ENCODE results near the gene IPO4. TPM values are rescaled to one million over a fixed set of nuclear protein-coding genes. Genes with fewer than 3 reads are reported as not detected.

The IPO4 gene
- total RNA-seq, 1 donor from 2014 or later: 85.4 TPM

DNA sequence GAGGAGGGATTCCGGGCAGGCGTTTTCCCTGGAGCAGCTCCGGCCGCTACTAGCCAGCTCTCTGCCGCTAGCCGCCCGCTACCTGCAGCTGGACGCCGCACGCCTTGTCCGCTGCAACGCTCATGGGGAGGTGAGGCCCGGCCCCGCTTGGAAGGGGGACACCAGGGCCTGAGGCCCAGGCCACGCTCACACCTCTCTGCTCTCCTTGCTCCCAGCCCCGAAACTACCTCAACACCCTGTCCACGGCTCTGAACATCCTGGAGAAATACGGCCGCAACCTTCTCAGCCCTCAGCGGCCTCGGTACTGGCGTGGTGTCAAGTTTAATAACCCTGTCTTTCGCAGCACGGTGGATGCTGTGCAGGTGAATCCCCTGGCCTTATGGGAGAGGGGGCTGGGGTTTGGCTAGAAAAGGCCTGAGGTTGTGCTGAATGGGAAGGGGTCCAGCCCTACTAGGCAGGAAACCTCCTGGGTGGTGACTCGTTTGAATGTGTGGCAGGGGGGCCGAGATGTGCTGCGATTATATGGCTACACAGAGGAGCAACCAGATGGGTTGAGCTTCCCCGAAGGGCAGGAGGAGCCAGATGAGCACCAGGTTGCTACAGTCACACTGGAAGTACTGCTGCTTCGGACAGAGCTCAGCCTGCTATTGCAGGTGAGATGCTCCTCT, 40.7 kb downstream of the IPO4 start:
- DNase-seq (ENCODE audit: low read depth): no peak

DNA sequence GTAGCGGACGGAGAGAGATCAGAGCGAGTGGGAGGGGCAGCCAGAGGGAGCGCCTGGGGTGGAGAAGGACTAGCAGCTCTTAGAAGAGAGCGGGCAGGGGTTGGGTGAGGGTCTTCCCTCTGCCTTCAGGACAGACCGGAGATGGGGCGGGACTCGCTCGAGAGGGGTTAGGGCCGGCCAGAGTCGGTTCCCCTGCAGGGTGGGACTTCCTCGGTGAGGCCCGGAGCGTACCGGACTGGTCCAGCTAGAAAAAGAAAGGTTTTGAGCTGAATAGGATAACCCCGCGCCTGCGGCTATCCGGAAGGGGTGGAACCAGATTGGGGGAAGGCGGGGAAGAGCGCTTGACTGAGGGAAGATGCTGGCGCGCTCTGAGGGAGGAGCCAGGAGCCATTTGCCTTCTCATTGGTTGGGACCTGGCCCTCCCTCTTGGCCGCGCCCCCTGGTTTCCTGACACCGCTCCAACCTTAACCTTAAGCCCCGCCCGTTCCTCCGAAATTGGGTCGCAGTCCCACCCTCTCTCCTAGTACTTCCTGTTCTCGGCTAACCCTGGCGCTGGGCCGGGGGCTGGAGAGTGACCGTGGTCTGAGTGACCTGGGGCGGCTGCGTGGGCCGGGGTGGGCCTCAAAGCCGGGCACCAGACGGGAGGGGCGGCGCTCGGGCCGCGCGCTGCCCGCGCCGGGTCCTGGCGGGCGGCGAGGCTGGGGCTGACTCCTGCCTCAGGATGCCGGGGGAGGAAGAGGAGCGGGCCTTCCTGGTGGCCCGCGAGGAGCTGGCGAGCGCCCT, 41.4 kb downstream of the IPO4 start, which contains the start of gene RNF31:
RNF31 (plus strand) TSS at position 521 of the 783 bp plus-strand sequence; CDS start at position 722, 201 bp downstream.
- DNase-seq (ENCODE audit: low read depth): peak; percentile 99

DNA sequence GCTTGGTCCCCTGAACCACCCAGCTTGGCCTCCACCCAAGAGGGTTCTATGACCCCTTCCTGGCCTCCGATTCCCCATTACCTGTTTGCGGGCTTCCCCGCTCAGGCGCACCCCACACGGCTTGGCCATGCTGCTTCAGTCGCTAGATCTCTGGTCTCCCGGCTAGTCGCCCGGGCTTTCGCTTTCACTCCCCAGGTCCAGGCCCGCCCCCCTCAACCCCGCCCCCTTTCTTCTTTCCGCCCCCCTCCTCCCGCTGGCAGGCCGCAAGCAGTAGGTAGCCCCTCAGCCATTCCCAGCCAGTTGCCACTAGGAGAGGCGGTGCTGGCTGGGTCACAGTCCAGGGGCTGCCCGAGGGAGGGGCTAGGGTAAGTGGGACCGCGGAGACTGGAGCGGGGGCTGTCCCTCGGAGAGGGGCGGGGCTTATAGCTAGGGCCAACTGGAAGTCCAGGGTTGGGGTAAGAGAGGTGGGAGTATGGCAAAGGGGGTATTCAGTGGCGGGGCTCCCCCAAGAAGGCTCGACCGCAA, 42.1 kb downstream of the IPO4 start, which contains the start of gene PSME2:
PSME2 (minus strand) TSS at position 158 of the 525 bp plus-strand sequence; CDS start at position 129, 29 bp downstream.
- peak; percentile 99 for DNase-seq (ENCODE audit: low read depth)

DNA sequence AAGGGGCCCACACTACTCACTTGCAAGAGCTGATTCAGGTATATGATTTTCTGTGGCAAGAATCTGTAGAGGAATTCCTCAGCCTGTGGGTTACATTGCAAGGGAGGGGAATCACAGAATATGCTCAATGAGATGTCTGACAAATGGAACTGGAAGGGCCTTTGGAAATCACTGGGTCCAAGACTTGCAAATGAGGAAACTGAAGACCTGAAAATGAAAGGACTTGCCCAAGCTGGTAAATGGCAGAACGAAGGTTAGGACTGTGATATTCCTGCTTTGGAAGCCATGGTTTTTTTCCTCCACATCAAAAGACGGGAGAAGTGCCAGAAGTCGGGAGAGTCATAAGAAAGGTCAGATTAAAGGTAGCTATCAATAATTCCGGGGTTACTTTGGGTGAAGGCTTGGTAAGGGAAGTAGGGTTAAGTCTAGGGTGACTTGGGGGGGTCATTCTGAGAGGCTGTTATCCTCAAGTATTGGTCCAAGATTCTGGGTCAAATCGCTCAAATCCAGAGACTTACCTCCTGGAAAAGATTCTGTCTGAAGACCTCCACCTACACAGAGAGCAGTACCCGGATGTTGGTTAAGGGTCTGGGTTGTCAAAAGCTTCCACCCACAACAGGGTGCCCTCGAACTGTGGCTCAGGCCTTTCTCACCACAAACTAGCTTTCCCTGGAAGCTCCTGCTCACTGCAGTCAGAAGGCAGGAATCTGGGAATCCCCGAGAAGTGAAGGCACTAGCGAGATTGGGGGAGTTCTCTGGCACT, 42.7 kb downstream of the IPO4 start:
- no peak for DNase-seq (ENCODE audit: low read depth)

DNA sequence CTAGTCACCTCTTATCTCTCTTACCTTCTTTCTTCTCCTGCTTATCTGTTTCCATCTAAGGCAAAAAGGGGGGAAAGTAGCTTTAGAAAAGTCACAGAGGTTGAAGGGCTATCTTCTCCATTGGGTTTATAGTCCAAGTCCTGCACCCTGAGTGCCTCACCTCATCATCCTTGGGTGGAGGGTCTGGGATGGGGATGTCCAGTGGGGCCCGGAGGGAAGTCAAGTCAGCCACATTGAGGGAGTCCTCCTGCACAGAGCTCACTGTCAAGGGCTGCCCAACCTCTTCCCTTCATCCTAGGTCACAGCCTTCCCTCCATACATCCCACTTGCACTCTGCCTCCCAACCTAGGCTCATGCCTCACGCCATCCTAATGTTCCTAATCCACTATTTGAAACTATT, 43.4 kb downstream of the IPO4 start:
- DNase-seq (ENCODE audit: low read depth): no peak

DNA sequence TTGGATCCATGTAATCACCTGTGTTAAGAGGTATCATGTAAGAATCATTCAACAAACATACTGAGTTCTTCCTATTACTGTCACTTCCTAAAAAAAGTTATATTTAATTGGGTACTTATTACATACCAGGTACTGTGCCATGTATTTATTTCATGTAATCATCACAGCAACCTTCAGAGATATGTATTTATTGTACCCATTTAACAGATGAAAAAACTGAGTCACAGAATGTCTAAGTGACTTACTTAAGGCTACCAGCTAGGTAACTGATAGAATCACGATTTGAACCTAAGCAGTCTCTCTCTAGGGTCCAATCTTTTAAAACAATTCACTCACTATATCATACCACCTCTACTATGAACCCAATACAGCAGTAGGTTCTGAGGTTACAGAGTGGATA, 44.2 kb downstream of the IPO4 start:
- no peak for DNase-seq (ENCODE audit: low read depth)

DNA sequence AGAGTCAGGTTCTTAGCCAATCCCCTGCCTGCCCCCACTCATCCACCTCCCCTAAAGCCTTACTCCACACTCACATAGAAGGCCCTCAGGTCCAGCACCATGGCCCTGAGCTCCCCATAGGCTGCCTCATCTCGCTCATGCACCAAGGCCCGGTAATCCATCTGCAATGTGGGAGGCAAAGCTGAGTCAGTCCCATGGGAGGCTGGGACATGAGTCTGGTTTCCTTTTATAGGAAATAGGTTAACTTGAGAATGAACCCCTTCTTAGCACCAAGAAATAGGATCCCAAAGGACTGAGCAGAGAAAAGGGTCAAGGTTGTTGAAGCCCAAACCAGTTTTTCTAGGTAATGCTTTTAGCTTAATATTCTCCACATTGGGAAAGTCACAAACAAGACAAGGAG, 45.1 kb downstream of the IPO4 start:
- peak; percentile 57 for DNase-seq (ENCODE audit: low read depth)

DNA sequence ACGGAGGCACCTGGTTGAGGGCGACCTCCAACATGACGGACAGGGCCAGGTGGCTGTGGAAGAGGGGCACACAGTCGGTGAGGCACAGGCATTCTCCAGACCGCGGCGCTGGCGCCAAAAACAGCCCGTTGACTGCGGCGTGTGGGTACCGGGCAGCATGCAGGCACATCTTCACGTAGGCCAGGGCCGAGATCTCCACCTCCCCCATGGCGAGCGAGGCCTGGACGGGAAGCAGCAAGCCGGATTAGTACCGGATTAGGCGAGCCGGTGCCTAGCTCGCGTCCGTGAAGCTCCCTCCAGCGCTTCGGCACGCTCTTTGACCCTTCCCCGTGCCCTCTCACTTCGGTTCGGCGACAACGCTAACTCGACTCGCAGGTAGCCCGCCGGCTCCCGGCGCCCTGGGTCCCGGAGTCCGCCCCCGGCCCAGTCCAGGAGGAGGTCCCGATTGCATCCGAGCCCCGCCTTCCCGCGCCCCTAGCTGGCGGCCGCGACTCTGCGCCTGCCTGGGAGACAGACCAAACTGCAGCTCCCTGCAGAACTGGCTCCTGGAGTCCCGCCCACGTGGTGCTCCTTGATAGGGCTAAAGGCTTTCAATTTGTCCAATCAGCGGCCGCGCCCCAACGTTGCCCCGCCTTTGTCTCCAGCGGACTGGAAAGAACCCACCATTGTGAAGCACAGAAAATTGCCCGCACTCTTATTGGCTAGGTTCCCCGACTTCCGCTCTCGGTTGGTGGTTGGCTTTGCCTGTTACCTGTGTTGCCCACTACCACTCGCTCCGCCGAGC, 47.3 kb downstream of the IPO4 start, which contains the start of gene EMC9:
EMC9 (minus strand) TSS at position 495 of the 784 bp plus-strand sequence; CDS start at position 208, 287 bp downstream.
- DNase-seq (ENCODE audit: low read depth): peak; percentile 100

DNA sequence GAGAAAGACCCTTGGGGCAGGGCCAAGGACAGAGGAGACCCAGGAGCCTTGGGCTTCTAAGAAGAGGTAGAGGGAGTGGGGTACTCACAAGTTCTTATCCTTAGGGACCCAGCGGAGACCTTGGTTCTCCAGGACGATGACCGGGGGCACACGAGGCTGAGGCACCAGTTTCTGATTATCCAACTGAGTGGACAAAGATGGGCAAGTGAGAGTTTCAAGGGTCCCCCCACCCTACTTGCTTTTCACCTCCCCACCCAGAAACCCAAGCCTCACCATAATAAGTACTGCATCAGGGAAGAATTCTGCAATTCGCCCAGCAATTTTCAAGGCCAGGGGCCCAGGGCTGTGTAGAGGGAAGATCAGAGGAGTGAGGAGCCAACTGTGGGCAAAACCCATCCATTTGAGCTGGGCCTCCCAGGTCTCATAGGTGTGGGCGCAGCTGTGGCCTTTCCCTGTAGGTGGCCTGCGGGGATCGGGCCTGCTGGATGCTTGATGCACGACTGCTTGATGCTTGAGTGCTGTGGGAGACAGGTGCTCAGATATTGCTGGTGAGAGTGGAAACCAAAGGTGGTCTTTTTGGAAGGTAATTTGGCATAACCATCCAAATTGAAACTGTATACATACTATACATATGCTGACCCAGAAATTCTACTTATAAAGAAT, 49.2 kb downstream of the IPO4 start:
- DNase-seq (ENCODE audit: low read depth): no peak

DNA sequence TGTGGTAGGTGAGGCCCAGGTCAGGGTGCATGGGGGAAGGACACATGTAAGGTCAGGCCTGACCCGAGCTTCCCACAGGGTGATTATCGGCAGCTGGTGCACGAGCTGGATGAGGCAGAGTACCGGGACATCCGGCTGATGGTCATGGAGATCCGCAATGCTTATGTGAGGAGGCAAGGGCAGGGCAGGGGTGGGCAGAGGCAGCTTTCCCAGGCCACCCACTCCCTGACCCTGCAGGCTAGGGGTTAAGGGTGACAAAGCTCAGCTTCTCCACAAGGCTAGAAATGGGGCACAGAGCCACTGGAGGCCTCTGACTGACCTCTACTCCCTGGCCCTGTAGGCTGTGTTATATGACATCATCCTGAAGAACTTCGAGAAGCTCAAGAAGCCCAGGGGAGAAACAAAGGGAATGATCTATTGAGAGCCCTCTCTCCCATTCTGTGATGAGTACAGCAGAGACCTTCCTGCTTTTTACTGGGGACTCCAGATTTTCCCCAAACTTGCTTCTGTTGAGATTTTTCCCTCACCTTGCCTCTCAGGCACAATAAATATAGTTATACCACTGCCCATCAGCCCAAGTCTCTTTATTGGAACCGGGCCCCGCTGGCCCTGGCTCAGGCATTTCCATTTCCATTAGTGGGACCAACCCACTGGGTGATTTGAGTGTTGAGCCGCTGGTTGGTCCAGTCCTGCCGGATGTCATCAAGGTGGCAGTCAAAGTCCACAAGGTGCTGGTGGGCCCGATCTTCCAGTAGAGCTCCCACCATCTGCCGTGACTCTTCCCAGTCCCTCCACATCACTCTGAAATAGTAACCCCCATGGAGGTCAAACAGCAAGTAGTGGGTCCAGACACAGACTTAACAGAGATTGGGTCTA, 50.0 kb downstream of the IPO4 start:
- DNase-seq (ENCODE audit: low read depth): no peak

DNA sequence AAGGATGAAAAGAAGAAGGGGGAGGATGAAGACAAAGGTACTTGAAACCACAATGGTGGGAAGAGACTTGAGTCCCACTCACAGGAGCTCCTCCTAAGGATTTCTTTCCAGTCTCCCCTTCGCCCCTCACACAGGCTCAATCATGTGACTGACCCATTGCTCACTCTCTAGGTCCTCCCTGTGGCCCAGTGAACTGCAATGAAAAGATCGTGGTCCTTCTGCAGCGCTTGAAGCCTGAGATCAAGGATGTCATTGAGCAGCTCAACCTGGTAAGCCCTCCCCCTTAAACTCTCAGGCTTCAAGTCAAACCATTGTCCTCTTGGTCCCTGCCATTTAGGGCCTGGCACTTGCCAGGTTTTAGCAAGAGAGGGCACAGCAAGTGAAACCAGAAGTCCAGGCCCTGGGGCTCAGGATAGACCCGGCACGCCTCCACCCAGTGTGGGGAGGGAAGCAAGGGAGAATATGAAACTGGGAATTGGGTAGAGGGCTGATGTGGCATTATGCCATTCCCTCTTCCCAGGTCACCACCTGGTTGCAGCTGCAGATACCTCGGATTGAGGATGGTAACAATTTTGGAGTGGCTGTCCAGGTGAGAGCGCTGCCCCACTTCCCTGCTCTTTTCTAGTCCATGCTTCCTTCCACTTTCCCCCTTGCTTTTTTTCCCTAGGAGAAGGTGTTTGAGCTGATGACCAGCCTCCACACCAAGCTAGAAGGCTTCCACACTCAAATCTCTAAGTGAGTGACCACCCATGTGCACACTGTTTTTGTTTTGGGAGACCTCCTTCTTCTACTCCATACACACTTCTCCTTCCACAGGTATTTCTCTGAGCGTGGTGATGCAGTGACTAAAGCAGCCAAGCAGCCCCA, 50.9 kb downstream of the IPO4 start:
- no peak for DNase-seq (ENCODE audit: low read depth)

DNA sequence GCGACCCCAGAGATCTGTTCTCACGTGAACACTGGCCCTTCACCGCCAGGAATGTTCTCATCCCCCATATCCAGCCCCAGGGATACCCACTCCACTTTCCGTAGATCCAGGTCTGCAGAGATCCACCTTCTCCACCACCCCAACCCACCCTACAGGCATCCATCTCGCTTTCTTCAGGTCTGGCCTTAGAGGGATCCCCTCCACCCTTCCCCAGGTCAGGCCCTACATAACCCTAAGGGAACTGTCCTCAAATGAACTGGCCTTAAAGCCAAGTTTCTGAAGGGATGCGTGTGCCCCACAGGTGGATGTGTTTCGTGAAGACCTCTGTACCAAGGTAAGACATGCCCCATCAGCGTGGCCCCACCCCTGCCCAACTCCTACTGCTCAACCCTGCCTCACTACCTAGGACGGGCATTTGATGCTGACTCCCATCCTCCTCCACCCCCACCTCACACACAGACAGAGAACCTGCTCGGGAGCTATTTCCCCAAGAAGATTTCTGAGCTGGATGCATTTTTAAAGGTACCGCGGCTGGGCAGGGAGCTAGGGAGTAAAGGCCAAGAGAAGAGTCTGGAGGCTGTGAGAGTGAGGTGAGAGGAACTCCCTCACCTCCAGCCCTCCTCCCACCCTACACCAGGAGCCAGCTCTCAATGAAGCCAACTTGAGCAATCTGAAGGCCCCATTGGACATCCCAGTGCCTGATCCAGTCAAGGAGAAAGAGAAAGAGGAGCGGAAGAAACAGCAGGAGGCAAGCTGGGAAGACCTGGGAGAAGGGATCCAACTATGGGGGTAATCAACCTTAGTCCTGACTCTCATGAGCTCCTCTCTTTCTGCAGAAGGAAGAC, 51.7 kb downstream of the IPO4 start:
- DNase-seq (ENCODE audit: low read depth): no peak

DNA sequence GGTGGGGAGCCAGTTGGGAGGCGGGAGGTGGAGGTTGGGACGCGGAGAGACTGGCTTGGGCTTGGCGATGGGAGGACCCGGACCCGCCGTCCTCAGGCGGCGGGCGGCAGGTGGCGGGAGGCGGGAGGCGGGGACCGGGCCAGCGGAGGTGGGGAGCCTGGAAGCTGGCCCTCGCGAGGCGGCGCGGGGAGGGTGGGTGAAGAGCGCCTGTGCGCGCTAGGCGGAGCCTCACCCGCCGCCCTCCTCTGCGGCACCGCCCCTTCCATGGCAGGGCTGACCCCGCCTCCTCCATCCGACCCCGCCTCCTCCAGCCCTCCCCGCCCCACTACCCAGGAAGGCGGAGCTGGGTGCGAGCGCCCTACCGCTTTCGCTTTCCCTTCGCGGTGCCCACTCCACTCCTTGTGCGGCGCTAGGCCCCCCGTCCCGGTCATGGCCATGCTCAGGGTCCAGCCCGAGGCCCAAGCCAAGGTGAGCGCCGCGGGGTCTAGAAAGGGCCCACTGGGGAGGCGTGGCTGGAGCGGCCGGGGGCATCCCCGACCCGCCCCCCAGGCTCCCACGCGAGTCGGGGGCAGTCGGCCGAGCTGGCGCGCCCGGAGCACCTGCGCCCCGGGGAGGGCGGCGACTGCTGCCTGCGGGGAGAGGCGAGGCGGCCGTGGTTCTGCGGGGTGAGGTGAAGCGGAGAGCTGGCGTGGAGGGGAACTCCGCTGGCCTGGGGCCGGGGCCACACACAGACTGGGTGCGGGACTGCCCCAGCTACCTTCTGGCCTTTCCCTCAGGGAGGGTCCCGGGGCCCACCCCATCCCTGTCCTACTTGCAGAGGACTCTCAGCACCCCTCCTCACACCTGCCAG, 52.6 kb downstream of the IPO4 start, which contains the start of gene PSME1:
PSME1 (plus strand) TSS at position 361 of the 850 bp plus-strand sequence; CDS start at position 430, 69 bp downstream.
- DNase-seq (ENCODE audit: low read depth): peak; percentile 91

DNA sequence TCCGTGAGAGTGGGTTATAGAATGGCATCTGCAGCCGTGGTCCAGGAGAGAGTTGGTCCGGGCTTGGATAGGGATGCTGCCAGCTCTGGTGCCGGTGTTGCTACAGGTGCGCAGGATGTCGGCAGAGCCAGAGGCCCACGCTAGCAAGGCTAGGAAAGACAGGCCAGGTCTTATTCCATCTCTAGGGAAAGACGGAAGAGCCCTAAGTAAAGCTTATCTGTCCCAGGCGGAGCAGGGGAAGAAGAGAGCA, 53.1 kb downstream of the IPO4 start:
- peak; percentile 44 for DNase-seq (ENCODE audit: low read depth)

DNA sequence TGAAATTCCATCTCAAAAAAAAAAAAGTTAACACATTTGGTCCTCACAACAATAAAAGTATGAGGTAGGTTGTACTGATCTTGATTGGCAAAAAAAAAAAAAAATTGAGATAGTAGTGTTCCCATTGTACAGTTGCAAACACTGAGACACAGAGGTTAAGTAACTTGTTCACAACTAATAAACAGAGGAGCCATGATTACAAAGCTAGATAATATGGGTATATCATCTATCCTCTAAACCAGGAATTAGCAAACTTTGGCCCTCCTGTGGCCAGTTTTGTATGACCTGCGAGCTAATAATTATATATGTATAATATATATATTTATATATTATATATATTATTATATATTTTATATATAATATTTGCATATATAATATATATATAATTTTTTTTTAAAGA, 54.9 kb downstream of the IPO4 start:
- no peak for DNase-seq (ENCODE audit: low read depth)

DNA sequence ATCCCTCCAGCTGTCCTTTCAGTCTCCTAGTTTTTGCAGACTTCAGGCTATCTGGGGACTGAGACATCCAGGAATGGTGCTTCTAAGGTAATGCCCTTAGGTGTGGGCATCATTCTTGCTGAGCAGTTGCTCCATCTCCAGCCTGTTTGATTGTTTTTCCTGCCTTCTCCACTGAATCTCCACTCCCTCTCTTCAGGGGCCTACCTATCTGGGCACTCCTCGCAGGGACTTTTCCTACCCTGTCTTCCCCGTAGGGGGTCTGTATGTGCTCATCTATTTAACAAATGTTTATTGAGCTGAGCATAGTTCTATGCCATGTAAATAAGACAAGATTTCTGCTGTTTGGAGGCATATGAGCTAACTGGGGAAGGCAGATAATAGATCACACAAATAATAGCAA, 55.6 kb downstream of the IPO4 start:
- DNase-seq (ENCODE audit: low read depth): no peak

All from myocyte (in vitro differentiated cells).